Stomach (tissue), 4 donors: ENCODE data around the gene GFPT2.

Source experiments
- POLR2A ChIP-seq, 4 donors: fragments of 450-650 bp; IDR thresholded peaks; one replicate each; pipeline ENCODE4 v1.6.1; 2016; ENCODE audit warnings: antibody characterized with exemption in 4 of 4, control low read depth in 2 of 4, mild to moderate bottlenecking in 1 of 4, moderate library complexity in 1 of 4
- POLR2AphosphoS5 ChIP-seq, 3 donors: sonication (generic); formaldehyde crosslinking; IDR thresholded peaks; one replicate each; pipeline ENCODE4 v1.6.1; 2016; ENCODE audit warnings: antibody characterized with exemption in 3 of 3
- TF ChIP-seq, protein P1 (sequence below), 7 experiments: fragments of 450-650 bp in 4 of 7; fragments of 200-600 bp in 3 of 7; sonication (generic) in 3 of 7; IDR thresholded peaks; one replicate each; pipeline ENCODE4 v1.5.1; 2016 to 2019; ENCODE audit warnings: antibody characterized with exemption in 7 of 7, control low read depth in 2 of 7, mild to moderate bottlenecking in 1 of 7

DNA sequence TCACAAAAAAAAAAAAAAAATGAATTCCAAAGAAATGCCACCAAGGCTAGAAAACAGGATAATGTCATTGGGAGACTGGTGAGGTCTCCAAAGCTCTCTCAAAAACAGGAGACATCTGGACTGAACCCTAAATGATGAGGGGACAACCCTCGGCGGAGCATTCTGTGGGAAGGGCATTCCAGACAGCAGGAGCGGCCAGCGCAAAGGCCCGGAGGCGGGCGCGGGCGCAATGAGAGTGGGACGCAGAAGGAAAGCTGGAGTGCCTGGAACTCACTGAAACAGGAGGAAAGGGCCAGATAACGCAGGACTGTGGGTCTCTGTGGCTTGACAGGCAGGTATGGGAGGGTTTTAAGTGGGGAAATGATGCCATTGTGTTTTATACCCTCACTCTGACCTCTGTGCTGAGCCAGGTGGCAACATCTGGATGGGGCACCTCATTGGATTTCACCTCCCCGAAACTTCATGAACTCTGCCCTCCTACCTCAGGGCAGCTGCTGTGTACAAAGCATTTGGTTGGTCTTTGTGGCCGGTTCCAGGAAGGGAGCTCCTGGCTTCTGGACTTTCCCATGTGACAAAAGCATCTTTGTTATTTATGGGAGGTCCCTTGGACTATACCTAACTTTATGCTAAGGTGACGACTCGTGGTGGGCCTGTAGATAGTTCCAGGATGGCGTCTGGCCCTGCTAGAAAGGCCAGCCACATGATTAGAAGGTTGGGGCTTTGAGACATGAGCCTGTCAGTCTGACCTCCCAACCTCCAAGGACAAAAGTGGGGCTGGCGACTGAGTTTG lies 49.7 kb downstream of the GFPT2 start:
- TF ChIP-seq POLR2AphosphoS5 (IDR thresholded peaks at IDR 0.05) (no peak), POLR2A (IDR thresholded peaks at IDR 0.05) (no peak)
- TF ChIP-seq, protein P1, sequence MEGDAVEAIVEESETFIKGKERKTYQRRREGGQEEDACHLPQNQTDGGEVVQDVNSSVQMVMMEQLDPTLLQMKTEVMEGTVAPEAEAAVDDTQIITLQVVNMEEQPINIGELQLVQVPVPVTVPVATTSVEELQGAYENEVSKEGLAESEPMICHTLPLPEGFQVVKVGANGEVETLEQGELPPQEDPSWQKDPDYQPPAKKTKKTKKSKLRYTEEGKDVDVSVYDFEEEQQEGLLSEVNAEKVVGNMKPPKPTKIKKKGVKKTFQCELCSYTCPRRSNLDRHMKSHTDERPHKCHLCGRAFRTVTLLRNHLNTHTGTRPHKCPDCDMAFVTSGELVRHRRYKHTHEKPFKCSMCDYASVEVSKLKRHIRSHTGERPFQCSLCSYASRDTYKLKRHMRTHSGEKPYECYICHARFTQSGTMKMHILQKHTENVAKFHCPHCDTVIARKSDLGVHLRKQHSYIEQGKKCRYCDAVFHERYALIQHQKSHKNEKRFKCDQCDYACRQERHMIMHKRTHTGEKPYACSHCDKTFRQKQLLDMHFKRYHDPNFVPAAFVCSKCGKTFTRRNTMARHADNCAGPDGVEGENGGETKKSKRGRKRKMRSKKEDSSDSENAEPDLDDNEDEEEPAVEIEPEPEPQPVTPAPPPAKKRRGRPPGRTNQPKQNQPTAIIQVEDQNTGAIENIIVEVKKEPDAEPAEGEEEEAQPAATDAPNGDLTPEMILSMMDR (IDR thresholded peaks at IDR 0.05): no peak
